Epidermal melanocyte (primary cell): ENCODE data around the gene ZNF738.

ENCODE experiments used
- DNase-seq: peaks from one replicate; pipeline ENCODE4 v3.0.0; 2011; ENCODE audit warnings: low spot score; ENCODE audit not compliant: insufficient read length

The ZNF738 gene

DNA sequence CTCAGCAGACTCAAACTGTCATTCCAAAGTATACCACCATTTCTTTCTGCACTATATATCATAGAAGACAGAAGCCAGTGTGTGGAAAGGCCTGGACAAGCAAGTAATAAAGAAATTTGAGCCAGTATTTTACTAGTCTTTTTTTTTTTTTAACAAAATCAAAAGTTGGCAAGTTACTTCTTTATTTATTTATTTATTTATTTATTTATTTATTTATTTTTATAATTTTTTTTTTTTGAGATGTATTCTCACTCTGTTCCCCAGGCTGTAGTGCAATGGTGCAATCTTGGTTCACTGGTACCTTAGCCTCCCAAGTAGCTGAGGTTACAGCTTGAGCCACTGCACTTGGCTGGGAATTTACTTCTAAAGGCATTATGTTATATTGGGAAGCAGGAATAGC is 63.4 kb downstream of the ZNF738 start:
- no peak for DNase-seq

DNA sequence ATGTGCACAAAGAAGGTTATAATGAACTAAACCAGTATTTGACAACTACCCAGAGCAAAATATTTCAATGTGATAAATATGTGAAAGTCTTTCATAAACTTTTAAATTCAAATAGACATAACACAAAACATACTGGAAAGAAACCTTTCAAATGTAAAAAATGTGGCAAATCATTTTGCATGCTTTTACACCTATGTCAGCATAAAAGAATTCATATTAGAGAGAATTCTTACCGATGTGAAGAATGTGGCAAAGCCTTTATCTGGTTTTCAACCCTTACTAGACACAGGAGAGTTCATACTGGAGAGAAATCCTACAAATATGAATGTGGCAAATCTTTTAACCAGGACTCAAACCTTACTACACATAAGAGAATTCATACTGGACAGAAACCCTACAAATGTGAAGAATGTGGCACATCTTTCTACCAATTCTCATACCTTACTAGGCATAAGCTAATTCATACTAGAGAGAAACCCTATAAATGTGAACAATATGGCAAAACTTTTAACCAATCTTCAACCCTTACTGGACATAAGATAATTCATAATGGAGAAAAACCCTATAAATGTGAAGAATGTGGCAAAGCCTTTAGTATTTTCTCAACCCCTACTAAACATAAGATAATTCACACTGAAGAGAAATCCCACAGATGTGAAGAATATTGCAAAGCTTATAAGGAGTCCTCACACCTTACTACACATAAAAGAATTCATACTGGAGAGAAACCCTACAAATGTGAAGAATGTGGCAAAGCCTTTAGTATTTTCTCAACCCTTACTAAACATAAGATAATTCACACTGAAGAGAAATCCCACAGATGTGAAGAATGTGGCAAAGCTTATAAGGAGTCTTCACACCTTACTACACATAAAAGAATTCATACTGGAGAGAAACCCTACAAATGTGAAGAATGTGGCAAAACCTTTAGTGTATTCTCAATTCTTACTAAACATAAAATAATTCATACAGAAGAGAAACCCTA is 64.5 kb downstream of the ZNF738 start:
- no peak for DNase-seq
